CD4-positive, alpha-beta T cell treated with Interleukin-10 for 1 hour (primary cell): ENCODE measurements around the gene CD38.
A peak's percentile ranks its signal among the peaks of the same experiment; 100 is the strongest.

ENCODE experiments used
- DNase-seq: peaks from one replicate; pipeline ENCODE4 v3.0.0-alpha.2; 2020

The CD38 gene

DNA sequence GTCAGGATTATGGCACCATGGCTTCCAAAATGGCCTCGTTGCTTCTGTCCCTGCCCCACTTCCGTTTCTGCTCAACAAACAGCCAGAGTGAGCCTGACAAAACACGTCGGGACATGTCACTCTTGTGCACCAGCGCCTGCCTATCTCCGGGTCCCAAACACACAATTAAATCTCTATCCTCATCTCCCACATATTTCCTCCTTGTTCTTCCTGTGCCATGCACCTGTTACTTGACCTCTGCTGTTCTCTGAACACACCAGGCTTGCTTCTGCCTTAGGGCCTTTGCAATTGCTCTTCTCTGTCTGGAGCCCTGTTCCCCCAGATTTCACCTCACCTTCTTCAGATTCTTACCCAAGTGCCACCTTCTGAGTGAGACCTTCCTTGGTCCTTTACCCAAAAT, 12.7 kb upstream of the CD38 start:
- no peak for DNase-seq

DNA sequence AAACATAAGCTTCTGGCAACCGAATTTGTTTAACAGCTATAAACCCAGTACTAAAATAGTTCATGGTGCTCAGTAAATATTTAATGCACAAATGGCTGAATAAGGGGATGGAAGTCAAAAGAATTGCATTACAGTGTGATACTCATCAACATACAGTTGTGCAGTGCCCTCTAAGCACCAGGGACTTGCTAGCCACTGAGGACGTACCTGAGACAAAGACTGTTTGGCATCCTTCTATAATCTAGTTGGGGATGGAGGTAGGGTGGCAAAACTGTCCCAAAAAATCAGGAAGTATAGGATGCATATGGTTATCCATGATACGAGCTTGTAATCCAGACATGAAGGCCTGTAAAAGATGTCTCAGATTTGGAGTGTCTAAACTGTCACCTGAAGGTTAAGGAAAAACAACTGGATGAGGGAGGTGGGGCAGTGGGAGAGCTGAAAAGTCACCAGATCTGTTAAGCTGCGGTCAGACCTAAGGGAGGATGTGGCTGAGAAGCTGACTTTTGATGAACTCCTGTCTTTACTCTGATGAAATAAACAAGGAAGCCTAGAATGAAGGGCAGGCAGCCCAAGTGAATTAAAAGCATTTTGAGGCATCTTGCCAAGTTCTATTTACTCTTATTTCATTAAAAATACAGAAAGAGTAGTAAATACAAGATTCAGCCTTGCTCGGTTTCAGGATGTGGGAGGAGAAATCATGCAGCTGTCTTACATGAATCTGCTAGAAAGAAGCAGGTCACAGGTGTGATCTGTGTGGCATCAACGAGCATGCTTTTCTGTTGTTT, 12.0 kb upstream of the CD38 start:
- DNase-seq, result peak; percentile 54

DNA sequence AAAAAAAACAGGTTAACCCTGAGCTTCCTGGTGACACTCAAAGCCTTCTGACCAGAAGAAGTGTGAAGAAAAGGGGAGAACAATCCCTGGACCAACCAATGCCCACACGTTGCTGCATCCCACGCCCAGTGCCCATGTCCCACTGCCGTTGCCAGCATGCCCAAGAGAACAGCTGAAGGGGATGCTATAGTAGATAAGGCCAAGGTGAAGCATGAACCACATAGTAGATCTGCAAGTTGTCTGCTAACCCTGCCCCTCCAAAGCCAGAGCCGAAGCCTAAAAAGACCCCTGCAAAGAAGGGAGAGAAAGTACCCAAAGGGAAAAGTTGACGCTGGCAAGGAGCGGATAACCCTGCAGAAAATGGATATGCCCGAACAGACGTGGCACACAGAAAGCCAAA, 11.3 kb upstream of the CD38 start:
- no peak for DNase-seq

DNA sequence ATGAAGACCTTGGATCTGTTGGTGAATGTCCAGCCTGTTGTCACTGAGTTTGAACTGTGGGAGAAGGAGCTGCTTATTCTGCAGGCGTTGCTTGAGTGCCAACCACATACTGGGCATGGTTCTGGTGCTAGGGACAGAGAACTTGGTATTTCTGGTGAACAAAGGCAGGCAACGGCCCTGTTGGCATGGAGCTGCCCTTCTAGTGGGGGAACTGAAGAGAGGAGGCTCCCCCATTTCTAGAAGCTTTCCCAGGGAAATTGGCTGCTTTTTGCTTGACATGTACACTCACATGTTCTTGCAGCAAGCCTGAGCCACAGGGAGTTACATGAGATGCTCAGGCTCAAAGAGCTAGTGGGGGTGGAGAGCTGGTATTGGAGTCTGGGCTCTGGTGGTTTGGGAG, 8.9 kb upstream of the CD38 start:
- DNase-seq, result no peak

DNA sequence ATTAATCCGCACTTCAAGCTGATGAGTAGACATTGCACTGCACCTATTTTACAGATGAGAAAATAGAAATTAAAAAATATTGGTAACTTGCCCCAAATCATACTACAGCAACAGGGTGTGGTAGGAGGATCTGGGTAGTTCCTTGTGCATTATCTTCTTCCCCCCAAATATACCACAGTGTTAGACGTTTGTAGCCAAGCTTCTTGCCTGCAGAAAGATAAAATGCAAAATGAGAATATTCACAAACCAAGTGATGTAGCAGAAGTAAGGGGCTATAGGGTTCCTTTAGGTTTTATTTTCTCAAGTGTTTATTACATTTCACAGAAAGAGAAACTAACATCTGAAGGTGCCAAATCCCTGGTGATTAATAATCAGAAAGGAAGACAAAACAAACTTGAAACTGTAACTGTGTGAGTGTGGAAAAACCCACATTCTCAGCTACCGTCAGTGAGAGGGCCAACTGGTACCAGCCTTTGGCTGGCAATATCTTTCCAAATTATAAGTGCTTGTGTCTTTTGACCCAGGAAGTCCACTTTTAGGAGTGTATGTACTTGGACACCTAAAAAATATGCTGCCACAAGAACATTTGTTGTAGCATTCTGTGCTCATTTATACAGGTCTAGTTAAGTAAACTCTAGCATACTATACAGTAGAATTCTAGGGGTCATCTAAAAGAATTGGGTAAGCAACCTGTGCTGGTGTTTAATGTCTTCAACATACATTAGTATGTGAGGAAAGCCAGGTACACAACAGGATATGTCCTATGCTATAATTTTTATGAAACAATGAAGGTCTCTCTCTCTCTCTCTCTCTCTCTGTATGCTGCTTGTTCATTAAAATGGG, 6.7 kb upstream of the CD38 start:
- DNase-seq, result no peak

DNA sequence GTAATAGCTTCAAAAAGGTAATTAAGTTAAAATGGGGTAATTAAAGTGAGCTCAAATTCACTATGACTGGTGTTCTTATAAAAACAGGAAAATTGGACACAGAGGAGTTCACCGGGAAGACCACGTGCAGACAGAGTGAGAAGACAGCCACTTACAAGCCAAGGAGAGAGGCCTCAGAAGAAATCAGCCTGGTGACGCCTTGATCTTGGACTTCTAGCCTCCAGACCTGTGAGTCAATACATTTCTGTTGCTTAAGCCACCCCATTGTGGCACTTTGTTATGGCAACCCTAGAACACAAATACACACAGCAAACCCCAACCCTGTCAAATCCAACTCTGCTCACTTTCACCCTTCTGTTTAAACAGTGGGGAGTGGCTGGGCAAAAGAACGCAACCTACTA, 4.1 kb upstream of the CD38 start:
- DNase-seq, result no peak

DNA sequence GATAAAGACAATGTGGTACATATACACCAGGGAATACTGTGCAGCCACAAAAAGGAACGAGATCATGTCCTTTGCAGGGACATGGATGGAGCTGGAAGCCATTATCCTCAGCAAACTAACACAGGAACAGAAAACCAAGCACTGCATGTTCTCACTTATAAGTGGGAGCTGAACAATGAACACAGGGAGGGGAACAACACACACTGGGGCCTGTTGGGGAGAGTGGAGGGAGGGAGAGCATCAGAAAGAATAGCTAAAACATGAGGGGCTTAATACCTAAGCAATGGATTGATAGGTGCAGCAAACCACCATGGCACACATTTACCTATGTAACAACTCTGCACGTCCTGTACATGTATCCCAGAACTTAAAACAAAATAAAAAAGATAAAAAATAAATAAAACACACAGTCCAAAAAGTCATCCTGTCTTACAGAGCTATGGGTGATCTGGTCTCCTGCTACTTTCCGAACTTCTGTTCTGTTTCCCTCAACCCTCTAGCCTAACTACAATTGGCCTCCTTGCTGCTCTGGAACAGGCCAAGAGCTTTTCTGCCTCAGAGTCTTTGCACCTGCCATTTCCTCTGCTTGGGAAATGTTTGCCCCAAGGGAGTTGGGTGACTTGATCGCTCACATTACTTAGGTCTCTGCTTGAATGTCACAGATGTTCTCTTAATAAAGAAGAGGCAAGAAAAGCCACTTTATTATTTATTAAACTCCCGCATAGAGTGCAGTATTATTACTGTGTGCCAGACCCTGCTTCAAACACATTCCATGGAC, 1.1 kb upstream of the CD38 start:
- DNase-seq, result no peak

DNA sequence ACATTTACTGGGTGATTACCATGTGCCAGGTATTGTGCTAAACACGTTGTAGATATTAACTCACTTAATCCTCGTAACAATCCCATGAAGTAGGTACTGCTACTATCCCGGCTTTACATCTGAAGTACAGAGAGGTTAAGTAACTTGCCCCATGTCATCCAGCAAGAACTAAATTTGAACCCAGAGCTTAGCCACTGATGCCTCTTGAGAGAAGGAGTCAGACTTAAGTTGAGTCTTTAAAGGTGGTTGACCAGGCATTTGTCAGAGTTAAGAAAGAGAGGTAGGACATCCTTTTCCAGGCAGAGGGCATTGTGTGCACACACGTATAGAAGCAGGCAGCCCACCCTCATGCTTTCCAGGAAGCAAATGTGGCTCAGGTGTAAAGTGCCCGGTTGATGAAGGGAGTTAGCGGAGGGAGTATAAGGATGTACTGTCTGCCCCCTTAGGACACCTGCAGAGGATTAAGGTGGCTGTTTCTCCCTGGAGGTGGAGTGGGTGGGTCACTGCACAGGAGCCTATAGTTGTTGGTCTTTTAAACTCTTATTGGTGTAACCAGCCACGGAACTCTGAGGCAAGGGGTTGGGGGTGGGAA, 335 bp upstream of the CD38 start:
- no peak for DNase-seq

DNA sequence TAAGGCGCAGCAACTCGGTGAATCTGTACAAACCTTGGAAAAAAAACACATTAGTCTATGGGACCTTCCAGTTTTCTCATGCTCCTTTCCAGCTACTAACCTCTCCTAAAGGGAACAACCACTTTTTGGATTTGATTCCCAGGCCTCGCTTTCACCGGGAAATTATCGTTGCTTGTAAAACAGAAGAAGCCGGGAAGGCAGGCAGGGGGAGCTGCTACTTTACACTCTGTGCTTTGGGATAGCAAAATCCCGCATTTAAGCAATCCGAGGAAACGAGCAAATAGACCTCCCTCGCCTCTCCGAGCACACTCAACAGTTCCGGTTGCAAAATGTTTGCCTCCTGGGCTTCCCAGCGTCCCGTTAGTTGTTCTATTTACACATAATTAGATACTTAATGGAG, 1.2 kb downstream of the CD38 start:
- no peak for DNase-seq

DNA sequence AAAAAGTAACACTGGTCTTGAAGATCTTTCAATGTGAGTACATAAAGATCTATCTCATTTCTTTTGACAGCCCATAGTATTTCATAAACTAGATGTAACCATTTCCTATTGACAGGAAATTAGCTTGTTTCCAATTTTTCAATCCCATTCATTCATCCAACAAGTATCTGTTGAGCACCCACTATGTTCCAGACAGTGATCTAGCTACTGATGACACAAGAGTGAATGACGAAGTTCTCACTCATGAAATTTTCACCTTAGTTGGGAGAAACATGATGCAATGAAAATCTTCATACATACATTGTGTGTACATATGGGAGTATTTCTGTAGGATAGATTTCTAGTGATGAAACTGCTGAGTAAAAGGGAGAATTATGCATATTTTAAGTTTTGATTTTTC, 1.7 kb downstream of the CD38 start:
- no peak for DNase-seq

DNA sequence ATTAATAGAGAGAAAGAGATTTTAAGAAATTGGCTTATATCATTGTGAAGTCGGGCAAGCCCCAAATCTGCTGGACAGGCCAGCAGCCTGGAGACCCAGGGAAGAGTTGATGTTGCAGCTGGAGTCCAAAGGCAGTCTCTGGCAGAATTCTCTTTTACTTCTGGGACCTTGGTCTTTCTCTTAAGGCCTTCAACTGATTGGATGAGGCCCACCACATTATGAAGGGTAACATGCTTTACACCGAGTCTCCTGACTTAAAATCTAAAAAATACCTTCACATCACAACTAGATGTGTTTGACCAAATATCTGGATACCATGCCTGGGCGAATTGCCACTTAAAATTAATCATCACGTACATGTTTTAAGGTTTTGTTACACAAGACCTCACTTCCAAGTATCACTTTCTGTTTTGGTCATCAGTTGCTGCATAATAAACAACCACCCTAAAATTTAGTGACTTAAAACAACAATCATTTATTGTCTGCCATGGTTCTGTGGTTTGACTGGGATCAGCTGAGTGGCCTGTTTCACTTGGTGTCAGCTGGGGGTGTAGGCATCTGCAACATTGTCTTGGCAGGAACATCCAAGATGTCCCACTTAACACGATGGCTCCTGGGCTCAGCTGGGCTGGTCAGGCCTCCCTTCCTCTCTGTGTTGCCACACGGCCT, 3.4 kb downstream of the CD38 start:
- no peak for DNase-seq

DNA sequence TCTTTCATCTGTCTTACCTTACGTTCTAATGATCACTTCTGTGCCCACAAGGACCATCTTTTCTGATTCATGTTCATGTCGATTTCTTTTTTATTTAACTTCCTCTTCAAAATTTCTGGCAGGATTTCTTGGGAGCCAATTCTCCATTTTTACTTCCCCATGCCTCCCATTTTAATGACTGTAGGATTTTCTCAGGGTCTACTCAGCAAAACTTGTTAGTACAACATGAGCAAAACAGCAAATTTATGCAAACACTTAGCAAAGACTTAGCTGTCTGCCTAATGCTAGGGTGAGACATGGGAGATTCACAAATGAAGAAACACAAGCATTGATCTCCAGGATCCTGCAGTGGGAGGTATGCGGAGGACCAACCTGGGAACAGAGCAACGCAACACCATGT, 5.5 kb downstream of the CD38 start:
- DNase-seq, result no peak

DNA sequence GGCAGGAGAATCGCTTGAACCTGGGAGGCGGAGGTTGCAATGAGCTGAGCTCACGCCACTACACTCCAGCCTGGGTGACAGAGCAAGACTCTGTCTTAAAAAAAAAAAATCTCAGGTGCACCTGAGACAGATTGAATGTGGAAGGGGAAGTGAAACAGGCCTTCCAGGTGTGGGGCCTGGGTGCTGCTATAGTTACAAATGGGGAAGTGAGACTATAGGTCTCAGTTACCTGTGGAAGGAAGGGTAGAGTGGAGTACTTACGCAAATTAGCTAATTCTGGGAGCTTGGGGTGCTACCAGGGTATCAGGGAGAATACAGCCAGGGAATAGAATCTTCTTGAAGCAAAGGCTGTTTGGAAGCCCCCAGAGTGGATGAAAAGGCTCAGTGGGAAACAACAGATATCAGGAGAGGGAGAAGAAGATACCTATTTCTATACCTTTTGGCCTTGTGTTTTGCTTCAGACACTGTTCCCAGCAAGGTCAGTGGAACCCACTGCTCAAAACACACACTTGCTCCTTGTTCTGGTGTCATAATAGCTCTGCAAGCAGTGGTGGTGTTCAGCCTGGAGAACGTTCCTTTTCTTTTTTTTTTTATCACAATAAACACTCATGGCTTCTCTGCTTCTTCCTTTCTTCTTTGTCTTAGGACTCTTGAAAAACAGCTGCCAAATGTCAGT, 7.0 kb downstream of the CD38 start:
- no peak for DNase-seq

DNA sequence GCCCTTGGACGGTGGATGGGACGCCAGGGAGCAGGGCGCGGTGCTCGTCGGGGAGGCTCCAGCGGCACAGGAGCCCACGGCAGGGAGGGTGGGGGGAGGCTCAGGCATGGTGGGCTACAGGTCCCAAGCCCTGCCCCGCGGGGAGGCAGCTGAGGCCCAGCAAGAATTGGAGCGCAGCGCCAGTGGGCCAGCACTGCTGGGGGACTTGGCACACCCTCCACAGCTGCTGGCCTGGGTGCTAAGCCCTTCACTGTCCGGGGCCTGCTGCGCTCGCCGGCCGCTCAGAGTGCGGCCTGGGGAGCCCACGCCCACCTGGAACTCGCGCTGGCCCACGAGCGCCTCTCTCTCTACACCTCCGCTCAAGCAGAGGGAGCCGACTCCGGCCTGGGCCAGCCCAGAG, 8.6 kb downstream of the CD38 start:
- no peak for DNase-seq

DNA sequence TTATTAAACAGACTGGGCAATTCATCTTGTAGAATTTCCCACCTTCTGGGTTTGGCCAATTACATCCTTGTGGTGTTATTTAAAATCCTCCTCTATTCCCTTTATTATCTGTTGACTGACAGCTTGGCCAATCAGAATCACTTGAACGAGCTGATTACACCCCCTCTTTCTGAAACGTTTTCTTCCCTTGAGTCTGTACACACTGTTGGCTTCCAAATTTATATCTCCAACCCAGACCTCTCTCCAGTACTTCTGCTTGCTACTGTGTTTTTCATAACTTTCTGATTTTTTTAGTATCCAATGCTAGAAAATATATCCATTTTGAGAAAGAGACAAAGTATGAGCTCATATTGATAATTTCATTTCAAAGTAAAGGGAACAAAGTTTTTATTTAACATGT, 14.8 kb downstream of the CD38 start:
- no peak for DNase-seq

DNA sequence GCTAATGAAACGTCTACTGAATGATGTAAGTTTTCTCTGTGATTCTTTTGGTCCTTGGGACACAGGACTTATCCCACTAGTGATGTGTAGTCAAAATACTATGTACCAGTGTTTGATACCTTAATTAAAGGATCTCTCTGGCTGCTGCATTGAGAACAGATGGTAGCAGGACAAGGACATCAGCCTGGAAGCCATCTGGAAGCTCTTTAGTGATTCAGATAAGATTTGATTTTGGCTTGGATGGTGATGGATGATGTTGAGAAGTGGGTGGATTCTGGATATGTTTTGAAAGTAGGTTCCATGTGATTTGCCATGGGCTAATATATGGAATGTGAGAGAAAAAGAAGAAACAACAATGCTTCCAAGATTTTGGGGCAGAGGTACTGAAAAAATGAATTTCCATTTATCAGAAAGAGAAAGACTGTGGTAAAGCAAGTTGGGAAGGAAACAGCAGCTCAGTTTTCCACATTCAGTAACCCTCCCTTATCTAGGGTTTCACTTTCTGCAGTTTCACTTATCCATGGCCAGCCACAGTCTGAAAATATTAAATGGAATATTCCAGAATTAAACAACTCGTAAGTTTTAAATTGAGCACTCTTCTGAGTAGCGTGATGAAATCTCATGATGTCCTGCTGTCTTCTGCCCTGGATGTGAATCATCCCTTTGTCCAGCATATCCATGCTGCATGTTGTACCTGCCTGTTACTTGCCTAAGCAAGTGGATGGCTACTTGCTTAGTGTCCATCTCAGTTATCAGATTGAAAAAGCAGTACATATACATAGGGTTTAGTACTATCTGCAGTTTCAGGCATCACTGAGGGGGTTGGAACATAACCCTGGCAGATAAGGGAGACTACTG, 15.6 kb downstream of the CD38 start:
- no peak for DNase-seq

DNA sequence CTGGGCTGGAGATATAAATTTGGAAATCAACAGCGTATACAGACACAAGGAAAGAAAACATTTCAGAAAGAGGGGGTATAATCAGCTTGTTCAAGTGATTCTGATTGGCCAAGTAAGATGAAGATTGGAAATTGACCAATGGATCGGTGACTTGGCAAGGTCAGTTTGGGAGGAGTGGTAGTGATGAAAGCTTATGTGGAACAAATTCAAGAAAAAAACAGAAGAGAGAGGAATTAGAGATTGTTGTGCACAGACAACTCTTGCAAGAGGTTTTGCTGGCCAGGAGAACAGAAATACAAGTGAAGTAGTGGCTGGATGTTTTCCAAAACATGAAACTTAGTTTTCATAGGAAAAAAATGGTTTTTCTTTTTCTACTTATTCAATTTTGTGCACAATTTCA, 16.3 kb downstream of the CD38 start:
- DNase-seq, result no peak

DNA sequence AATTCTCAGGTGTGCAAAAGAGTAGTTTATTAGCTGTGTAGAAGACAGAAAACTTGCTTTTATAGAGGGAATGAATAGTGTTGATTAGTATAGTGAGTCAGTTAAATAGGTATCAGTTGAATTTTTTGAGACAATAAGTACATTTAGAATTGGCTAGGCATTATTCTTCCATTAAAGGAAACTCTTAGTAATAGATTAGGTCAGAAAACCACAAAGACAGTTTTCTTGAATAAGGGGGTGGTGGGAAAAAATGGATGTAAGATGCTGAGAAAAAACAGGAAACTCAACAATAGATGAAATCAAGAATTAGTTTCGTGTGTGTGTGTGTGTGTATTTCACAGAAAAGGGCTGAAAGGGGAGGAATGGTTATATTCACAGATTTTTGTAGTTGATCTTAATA, 16.8 kb downstream of the CD38 start:
- DNase-seq, result no peak

DNA sequence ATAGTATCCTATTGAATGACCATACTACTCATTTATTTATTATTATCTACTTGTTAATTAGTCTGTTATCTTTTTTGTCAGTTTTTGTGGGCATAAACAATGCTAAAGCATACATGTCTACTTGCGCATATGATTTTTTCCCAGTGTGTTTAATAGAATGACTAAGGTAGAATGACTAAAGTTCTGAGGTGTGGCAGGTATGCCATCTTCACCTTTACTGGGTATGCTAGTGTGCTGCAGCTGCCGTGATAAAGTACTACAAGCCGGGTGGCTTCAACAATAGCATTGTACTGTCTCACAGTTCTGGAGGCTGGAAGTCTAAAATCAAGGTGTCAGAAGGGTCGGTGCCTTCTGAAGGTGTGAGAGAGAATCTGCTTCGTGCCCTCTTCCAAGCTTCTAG, 19.2 kb downstream of the CD38 start:
- no peak for DNase-seq

DNA sequence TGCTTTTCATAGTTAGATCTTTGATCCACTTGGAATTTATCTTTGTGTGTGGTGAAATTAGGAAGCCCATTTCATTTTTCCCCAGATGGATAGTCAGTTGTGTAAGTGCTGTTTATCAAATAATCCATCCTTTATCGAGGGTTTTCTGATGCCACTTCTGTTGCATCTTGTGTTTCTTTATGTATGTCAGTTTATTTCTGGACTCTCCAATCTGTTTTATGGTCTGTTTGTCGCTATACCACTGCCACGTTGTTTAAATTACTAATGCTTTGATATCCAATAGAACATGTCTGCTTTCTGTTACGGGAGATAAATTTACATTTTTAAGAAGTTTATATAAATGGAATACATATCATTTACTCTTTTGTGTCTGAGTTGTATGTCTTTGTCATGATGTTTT, 21.0 kb downstream of the CD38 start:
- no peak for DNase-seq

DNA sequence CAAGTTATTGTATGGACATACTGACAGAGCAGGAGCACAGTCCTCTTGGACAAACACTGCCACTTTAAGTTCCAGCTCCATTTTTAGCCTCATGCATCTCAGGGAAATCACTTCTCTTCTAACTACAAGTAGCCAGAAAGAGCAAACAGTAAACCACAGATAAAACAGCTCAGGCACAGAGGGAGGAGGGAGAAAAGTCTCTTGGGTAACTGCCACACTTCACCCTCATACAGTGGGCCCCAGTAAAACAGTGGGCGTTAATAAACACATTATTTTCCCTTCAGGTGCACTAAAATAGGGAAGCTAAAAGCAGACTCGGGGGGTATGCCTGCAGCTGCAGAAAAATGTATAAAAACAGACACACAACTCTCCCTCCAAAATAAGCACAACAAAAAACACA, 21.6 kb downstream of the CD38 start:
- DNase-seq, result no peak
